CD4-positive, alpha-beta memory T cell (primary cell): ENCODE data around the gene PDCD11. TPM values are rescaled to one million over a fixed set of nuclear protein-coding genes. Genes with fewer than 3 reads are reported as not detected.

ENCODE experiments used
- CTCF ChIA-PET: fragments of 350-600 bp; sonication (Branson Sonifier 250); formaldehyde crosslinking; loops from one replicate; lab custom pipeline; 2021; ENCODE audit warnings: inconsistent platforms; ENCODE audit not compliant: partially characterized antibody; lab: Charles Lee
- POLR2A ChIA-PET: fragments of 350-600 bp; sonication (Branson Sonifier 250); formaldehyde crosslinking; loops from one replicate; lab custom pipeline; 2021; ENCODE audit not compliant: partially characterized antibody; lab: Charles Lee
- DNase-seq, 5 donors: peaks; one replicate each; pipeline versions ENCODE4 v3.0.0 to v3.0.0-alpha.2; 2020 to 2022; ENCODE audit warnings: mixed read lengths in 1 of 5
- H3K27ac ChIP-seq: one replicate; pipeline ENCODE4 v1.7.0; 2013; ENCODE audit warnings: low read depth, low read length
- H3K27me3 ChIP-seq: 2 replicates; pipeline ENCODE4 v1.7.0; 2013; ENCODE audit warnings: mild to moderate bottlenecking, low read length, moderate library complexity; ENCODE audit not compliant: insufficient read depth
- H3K36me3 ChIP-seq: 2 replicates; pipeline ENCODE4 v1.7.0; 2013; ENCODE audit warnings: mild to moderate bottlenecking, low read length, moderate library complexity; ENCODE audit not compliant: insufficient read depth
- H3K4me1 ChIP-seq: 2 replicates; pipeline ENCODE4 v1.7.0; 2013; ENCODE audit warnings: mild to moderate bottlenecking, low read length, moderate library complexity; ENCODE audit not compliant: insufficient read depth
- H3K4me3 ChIP-seq, 2 donors: one replicate each; pipeline ENCODE4 v1.7.0; 2013; ENCODE audit warnings: low read length in 2 of 2, mild to moderate bottlenecking in 1 of 2
- H3K9me3 ChIP-seq, 2 donors: one replicate each; pipeline ENCODE4 v1.7.0; 2013; ENCODE audit warnings: low read length in 2 of 2, control low read depth in 1 of 2; ENCODE audit not compliant: control insufficient read depth in 1 of 2
- H3K27ac Mint-ChIP-seq, 7 donors: one replicate each; pipeline ENCODE4 v1.8.0; 2020 to 2021; ENCODE audit warnings: mixed read lengths in 7 of 7, mild to moderate bottlenecking in 6 of 7, inconsistent platforms in 3 of 7, moderate library complexity in 3 of 7
- H3K27me3 Mint-ChIP-seq, 2 donors: one replicate each; pipeline ENCODE4 v1.8.0; 2020 to 2021; ENCODE audit warnings: mixed read lengths in 2 of 2
- H3K36me3 Mint-ChIP-seq, 2 donors: one replicate each; pipeline ENCODE4 v1.8.0; 2020 to 2021; ENCODE audit warnings: mixed read lengths in 2 of 2, inconsistent platforms in 1 of 2, mild to moderate bottlenecking in 1 of 2
- H3K4me1 Mint-ChIP-seq, 4 donors: one replicate each; pipeline ENCODE4 v1.8.0; 2020 to 2021; ENCODE audit warnings: mixed read lengths in 4 of 4, mild to moderate bottlenecking in 1 of 4
- H3K4me3 Mint-ChIP-seq, 8 donors: one replicate each; pipeline ENCODE4 v1.8.0; 2020 to 2021; ENCODE audit warnings: mixed read lengths in 8 of 8, mild to moderate bottlenecking in 7 of 8, moderate library complexity in 6 of 8, inconsistent platforms in 3 of 8
- H3K9me3 Mint-ChIP-seq, 8 donors: one replicate each; pipeline ENCODE4 v1.8.0; 2020 to 2021; ENCODE audit warnings: mixed read lengths in 8 of 8, mild to moderate bottlenecking in 5 of 8, inconsistent platforms in 3 of 8, moderate library complexity in 1 of 8
- intact Hi-C: fragments of 100-400 bp; cut with micrococcal nuclease; formaldehyde crosslinking; loops from one replicate; pipeline ENCODE4 v1.15.1; 2023
- polyA plus RNA-seq, 2 donors: library from polyadenylated mRNA; unstranded; fragments of 300-500 nt; fragmentation: Illumina TruSeq; gene quantifications; one replicate each; pipeline ENCODE4 v1.2.3, GENCODE V29; 2021
- total RNA-seq, 2 experiments: library from RNA; stranded (reverse); gene quantifications; one replicate each; pipeline ENCODE4 v1.2.3, GENCODE V29; 2021

PDCD11 gene
- total and polyA plus RNA-seq, 4 experiments from 2014 or later, result 2.5 to 45.0 (median 26.9) TPM

DNA sequence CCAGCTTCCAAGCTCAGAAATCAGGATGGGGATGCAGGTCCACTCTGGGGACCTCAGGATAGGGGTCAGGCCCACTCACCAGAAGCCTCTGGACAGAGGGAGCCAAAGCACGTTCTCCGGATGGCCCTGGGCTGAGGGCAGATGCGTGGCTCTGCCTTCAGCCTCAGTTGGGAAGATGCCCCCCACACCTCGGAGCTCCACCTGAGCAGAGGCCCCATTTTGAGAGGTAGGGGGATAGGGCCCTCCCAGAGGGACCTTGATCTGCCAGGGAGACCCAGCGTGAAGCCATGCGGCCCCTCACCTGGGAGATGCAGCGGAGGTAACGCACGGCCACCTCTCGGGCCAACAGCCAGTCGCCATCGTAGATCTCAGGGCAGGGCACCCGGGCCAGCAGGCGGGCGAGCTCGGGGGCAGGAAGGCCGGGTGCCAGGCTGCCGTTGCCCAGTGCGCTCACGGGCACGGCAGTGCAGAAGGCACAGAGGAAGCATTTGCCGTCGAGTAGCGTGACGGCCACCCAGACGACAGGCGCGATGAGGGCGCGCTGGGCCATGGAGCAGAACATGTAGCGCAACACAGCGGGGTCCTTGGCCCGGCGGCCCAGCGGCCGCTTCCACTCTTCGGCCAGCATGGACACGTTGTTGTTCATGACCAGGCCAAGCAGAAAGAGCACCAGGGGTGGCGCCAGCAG is 61.6 kb downstream of the PDCD11 start:
- Mint-ChIP-seq H3K9me3 (no peaks in the 10 kb centered on the region), H3K27me3 (no peaks in the 10 kb centered on the region)

DNA sequence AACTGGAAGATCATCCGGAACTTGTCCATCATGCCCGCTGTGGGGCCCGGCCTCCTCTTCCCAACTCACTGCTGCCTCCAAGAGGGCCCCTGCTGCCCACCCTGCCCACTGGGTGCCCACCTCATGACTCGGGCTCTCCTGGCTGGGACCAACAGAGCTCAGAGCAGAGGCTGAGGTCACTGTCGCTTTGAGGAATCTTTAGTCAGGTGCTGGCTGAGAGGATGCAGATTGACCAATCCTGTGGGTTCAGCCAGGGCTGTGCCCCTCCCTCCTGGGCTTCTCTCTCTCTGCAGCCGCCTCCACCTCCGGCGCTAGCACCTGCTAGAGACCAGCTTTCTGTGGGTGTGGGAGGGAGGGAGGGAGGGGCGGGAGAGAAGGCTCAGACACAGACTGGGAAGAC is 62.3 kb downstream of the PDCD11 start, which contains the start of gene CALHM1:
Gene CALHM1 (minus strand): TSS at position 181 of the 400 bp plus-strand sequence. CDS start 149 bp downstream, at position 32.
- intact Hi-C loops, result no loop called here
- Histone ChIP-seq H3K27me3 (no peaks in the 10 kb centered on the region), H3K4me3 (no peak within 1 kb of the TSS), H3K9me3 (no peaks in the 10 kb centered on the region), H3K4me1 (peaks cover 6% of the 10 kb centered on the region), H3K36me3 (no peaks in the 10 kb centered on the region), H3K27ac (no peak within 1 kb of the TSS)
- no peak for DNase-seq
- CTCF ChIA-PET, result interaction anchor here (1.4 kb wide), 1 partner anchor 20 kb away, joined by 3 read pairs; the partner anchor contains the start of gene CALHM3
- H3K36me3 Mint-ChIP-seq, result no peaks in the 10 kb centered on the region
- POLR2A ChIA-PET, result no interaction called here
- peaks cover 9 to 22% (median 13%) of the 10 kb centered on the region in 4 donors for H3K4me1 Mint-ChIP-seq
- peak within 1 kb of the TSS in 3 of 7 donors; percentile 29 to 85 (median 44) for H3K27ac Mint-ChIP-seq
- no peaks in the 10 kb centered on the region for H3K9me3 Mint-ChIP-seq
- H3K4me3 Mint-ChIP-seq, result peak within 1 kb of the TSS in 4 of 8 donors; percentile 10 to 46 (median 40)
- no peaks in the 10 kb centered on the region for H3K27me3 Mint-ChIP-seq

More for the DNA sequence above, 61.6 kb downstream of the PDCD11 start:
- Mint-ChIP-seq H3K4me3 (no peak overlapping the region), H3K4me1 (peaks cover 14 to 29% (median 18%) of the 10 kb centered on the region in 4 donors), H3K36me3 (no peaks in the 10 kb centered on the region), H3K27ac (peak overlapping the region in 1 of 7 donors; percentile 32)
- Histone ChIP-seq H3K4me3 (no peak overlapping the region), H3K36me3 (no peaks in the 10 kb centered on the region), H3K27ac (no peak overlapping the region), H3K9me3 (no peaks in the 10 kb centered on the region), H3K27me3 (no peaks in the 10 kb centered on the region), H3K4me1 (peaks cover 9% of the 10 kb centered on the region)
- no peak for DNase-seq
- ChIA-PET CTCF (no interaction called here), POLR2A (interaction anchor here (2.4 kb wide), 1 partner anchor 13 kb away, joined by 10 read pairs; no protein-coding TSS in a partner anchor)
- intact Hi-C loops, result no loop called here

DNA sequence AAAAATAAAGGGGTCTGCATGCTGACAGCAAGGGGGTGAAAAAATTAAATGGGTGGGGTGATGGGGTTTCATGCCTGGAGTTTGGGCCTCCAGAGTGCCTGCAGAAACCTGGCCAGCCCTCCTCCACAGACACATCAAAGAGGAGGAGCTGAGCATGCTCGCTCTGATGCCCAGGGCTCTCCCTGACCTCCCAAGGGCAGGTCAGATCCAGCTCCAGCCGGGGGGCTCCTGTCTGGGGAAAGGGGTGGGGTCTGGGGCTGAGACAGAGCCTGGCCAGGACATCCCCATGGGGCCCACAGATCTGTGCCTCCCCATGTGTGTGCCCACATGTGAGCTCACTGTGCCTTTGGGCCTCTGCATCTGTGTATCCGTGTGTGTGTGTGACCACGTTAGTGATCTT is 63.2 kb downstream of the PDCD11 start:
- ChIA-PET CTCF (interaction anchor here (1.4 kb wide), 1 partner anchor 19 kb away, joined by 3 read pairs; the partner anchor contains the start of gene CALHM3), POLR2A (interaction anchor here (0.9 kb wide), 1 partner anchor 92 kb away, joined by 3 read pairs; the partner anchor contains the start of gene TAF5)
- Mint-ChIP-seq H3K9me3 (no peaks in the 10 kb centered on the region), H3K4me3 (peak overlapping the region in 1 of 8 donors; percentile 76), H3K4me1 (peaks cover 5 to 13% (median 11%) of the 10 kb centered on the region in 4 donors), H3K27ac (peak overlapping the region in 2 of 7 donors; percentile 48 to 66), H3K27me3 (no peaks in the 10 kb centered on the region), H3K36me3 (no peaks in the 10 kb centered on the region)
- intact Hi-C loops, result no loop called here
- Histone ChIP-seq H3K9me3 (no peaks in the 10 kb centered on the region), H3K36me3 (no peaks in the 10 kb centered on the region), H3K27me3 (no peaks in the 10 kb centered on the region), H3K27ac (no peak overlapping the region), H3K4me1 (no peaks in the 10 kb centered on the region), H3K4me3 (no peak overlapping the region)
- DNase-seq, result no peak

DNA sequence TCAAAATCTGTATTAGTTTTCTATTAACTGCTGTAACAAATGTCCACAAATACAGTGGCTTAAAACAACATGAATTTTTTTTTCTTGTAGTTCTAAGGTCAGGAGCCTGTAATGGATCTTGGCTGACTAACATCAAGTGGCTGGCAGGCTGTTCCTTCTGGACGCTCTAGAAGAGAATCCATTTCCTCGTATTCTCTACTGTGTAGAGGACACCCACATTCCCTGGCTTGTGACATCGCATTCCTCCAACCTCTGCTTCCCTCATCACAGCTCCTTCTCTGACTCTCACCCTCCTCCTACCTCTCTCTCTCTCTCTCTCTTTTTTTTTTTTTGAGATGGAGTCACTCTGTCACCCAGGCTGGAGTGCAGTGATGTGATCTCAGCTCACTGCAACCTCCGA is 67.1 kb downstream of the PDCD11 start:
- DNase-seq, result no peak
- Mint-ChIP-seq H3K27ac (peak overlapping the region in 1 of 7 donors; percentile 13), H3K9me3 (no peaks in the 10 kb centered on the region), H3K36me3 (no peaks in the 10 kb centered on the region), H3K4me3 (no peak overlapping the region), H3K4me1 (peaks cover 9 to 31% (median 17%) of the 10 kb centered on the region in 4 donors), H3K27me3 (no peaks in the 10 kb centered on the region)
- Histone ChIP-seq H3K36me3 (no peaks in the 10 kb centered on the region), H3K4me3 (no peak overlapping the region), H3K27ac (no peak overlapping the region), H3K27me3 (no peaks in the 10 kb centered on the region), H3K4me1 (peaks cover 3% of the 10 kb centered on the region), H3K9me3 (no peaks in the 10 kb centered on the region)
- ChIA-PET CTCF (interaction anchor here (1.1 kb wide), 1 partner anchor 13 kb away, joined by 4 read pairs; no protein-coding TSS in a partner anchor), POLR2A (interaction anchor here (0.9 to 1.6 kb wide), 2 partner anchors 13 to 14 kb away, joined by 3 to 4 read pairs; no protein-coding TSS in a partner anchor)
- intact Hi-C loops, result no loop called here

DNA sequence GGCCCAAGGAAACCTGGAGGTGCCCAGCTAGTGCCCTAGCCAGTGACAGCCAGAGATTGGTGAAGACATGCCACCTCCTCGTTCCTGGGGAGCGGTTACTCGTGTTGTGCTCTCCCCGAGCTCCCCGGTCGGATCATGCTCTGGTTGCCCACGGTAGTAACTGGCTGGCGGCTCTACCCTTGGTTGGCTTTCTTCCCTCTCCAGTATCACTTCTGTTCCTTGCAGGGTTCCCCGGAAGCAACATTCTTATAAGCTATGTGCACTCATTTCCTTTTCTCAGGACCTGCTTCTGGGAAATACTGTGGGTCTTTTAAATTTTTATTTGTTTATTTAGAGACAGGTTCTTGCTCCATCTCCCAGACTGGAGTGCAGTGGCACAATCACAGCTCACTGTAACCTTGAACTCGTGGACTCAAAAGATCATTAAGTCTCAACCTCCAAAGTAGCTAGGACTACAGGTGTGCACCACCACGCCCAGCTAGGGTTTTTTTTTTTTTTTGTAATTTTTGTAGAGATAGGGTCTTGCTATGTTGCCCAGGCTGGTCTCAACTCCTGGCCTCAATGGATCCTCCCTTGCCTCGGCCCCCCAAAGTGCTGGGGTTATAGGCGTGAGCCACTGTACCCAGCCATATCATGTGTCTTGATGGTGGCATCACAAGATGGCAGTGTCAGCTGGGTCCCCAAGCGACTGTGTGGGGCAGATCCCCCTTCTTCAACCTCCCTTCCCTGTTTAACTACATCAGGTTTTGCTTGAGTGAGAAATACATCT is 69.2 kb downstream of the PDCD11 start:
- Histone ChIP-seq H3K4me1 (peaks cover 15% of the 10 kb centered on the region), H3K36me3 (no peaks in the 10 kb centered on the region), H3K27ac (no peak overlapping the region), H3K27me3 (no peaks in the 10 kb centered on the region), H3K9me3 (no peaks in the 10 kb centered on the region), H3K4me3 (no peak overlapping the region)
- H3K4me1 Mint-ChIP-seq, result peaks cover 14 to 34% (median 25%) of the 10 kb centered on the region in 4 donors
- H3K27me3 Mint-ChIP-seq, result no peaks in the 10 kb centered on the region
- POLR2A ChIA-PET, result interaction anchor here (0.5 to 2.3 kb wide), 3 partner anchors 13 to 92 kb away, joined by 3 to 13 read pairs (median 3); partner anchors contain the start of gene CALHM2
- H3K36me3 Mint-ChIP-seq, result no peaks in the 10 kb centered on the region
- H3K4me3 Mint-ChIP-seq, result no peak overlapping the region
- intact Hi-C loops, result no loop called here
- H3K27ac Mint-ChIP-seq, result no peak overlapping the region
- CTCF ChIA-PET, result interaction anchor here (1.1 to 1.7 kb wide), 4 partner anchors 10 to 15 kb away, joined by 3 to 6 read pairs (median 6); partner anchors contain the start of gene CALHM2
- no peaks in the 10 kb centered on the region for H3K9me3 Mint-ChIP-seq
- no peak for DNase-seq

DNA sequence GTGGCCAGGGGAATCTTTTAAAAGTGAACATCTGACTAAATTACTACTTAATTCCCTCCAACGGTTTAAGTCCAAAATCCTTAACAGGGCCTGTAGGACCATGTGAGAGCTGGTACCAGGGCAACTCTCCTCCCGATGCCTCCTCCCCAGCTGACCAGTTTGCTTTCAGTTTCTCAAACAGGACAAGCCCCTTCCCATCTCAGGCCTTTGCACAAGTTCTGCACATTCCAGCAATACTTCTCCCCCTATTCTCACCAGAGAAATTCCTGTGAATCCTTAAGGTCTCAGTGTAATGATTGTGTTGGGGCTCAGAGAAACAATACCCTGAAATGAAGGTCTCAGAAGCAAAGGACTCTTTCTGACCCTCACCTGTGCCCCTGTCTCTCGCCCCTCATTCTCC is 70.3 kb downstream of the PDCD11 start:
- Mint-ChIP-seq H3K4me1 (peaks cover 21 to 45% (median 34%) of the 10 kb centered on the region in 4 donors), H3K9me3 (no peaks in the 10 kb centered on the region), H3K27me3 (no peaks in the 10 kb centered on the region), H3K36me3 (no peaks in the 10 kb centered on the region), H3K27ac (peak overlapping the region in 4 of 7 donors; percentile 13 to 79 (median 48)), H3K4me3 (no peak overlapping the region)
- ChIA-PET CTCF (interaction anchor here (1.7 kb wide), 1 partner anchor 14 kb away, joined by 6 read pairs; the partner anchor contains the start of gene CALHM2), POLR2A (interaction anchor here (2.3 kb wide), 1 partner anchor 14 kb away, joined by 13 read pairs; the partner anchor contains the start of gene CALHM2)
- Histone ChIP-seq H3K27ac (no peak overlapping the region), H3K27me3 (no peaks in the 10 kb centered on the region), H3K36me3 (no peaks in the 10 kb centered on the region), H3K4me1 (peaks cover 27% of the 10 kb centered on the region), H3K9me3 (no peaks in the 10 kb centered on the region), H3K4me3 (no peak overlapping the region)
- intact Hi-C loops, result no loop called here
- DNase-seq, result no peak
